HS-5 (cell line): ENCODE data around the gene RALGPS1.

ENCODE experiments used
- DNase-seq: peaks from one replicate; pipeline ENCODE4 v3.0.0-alpha.2; 2012; ENCODE audit warnings: low read depth

Gene RALGPS1

DNA sequence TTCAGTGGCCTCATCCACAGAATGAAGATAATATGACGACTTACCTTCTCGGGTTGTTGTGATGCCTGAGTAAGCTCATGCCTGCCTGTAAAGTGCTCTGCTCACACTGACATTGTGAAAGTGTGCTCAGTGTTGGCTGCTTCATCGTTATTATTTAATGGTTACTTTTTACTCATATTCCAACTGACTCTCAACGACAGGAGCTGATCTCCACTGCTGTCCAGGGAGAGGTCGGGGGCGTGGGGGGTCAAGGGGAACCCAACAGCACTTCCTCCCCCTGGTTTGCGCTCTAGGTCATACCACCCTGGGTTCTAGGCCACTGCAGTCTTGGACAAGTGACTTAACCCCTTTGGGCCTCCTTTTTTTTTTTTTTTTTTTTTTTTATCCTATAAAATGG lies 260.7 kb downstream of the RALGPS1 start:
- DNase-seq, result no peak

DNA sequence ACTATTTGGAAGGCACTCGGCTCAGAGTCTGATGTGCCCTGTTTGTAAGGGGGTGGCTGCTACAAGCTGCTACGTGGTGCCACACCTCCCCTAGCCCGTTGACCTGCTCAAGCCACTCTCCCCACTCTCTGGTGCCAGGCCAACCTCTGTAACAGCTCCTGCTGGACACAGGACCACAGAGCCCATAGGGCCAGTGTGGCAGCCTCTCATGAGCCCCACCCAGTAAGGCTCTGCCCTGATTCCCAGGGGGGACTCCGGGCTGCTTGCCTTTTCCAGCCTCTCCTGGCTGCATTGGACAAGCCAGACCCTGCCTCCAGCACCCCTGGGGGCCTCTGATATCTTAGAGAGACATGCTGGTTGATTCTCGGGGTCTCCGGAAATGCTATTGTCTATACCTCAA lies 261.2 kb downstream of the RALGPS1 start:
- DNase-seq, result no peak

DNA sequence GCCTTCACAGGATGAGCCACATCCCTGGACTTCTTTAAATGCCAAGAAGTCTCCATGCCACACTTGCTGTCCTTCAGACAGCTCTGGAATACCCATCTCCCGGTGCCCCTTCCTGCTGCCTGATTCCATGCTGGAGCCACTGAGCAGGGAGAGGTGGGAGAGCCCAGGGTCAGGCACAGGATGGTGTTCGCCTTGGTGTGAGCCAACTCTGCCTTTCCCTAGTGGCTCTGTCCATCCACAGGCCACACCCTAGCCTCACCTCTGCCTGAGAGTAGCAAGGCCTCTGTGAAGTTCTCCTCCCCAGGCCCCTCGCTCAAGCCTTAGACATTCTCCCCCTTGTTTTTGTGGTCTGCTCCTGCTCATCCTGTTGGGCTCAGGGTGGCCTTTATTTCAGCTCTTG lies 262.0 kb downstream of the RALGPS1 start:
- no peak for DNase-seq

DNA sequence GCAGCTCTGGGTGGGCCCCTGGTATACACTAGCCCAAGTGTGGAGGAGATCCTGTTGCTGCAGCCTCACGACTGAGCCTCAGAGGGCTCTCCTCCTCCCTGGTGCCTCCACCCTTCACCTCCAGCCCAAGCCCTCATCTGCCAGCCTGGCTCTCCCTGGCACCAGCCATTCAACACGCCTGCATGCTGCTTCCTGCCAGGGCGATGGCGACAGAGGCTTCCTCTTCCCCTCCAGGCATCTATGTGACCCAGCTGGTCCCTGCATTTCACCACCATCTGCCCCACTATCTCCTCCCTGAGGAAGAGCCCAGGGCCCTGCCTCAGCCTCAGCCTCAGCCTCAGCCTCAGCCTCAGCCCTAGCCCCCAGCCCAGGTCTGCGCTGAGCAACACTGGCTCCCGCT lies 262.6 kb downstream of the RALGPS1 start:
- no peak for DNase-seq

DNA sequence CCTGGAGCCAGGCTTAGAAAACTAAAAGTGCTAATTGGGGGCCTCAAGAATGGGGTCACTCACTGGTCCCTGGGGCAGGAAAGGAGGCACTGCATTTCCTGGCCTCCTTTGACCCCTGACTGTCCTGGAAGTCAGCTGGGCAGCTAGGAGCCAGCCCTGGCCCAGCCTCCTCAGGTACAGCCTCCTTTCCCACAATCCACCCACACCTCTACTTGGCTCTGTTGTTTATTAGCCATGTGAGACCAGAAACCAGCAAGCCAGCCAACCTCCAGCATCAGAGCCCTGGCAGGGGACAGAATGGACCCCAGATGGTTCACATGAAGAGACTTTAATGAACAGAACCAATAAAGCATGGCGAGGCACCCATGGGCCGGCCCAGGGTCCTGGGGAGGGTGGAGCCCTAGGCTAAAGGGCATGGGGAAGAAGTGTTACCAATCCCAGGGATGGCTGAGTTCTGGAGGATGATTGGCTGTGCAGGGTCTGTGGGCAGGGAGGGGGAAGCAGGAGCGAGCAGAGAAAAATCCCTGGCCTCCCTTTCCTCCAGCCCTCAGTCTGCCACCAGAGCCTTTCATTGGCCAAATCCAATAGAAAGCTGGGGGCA lies 263.2 kb downstream of the RALGPS1 start:
- DNase-seq, result no peak

DNA sequence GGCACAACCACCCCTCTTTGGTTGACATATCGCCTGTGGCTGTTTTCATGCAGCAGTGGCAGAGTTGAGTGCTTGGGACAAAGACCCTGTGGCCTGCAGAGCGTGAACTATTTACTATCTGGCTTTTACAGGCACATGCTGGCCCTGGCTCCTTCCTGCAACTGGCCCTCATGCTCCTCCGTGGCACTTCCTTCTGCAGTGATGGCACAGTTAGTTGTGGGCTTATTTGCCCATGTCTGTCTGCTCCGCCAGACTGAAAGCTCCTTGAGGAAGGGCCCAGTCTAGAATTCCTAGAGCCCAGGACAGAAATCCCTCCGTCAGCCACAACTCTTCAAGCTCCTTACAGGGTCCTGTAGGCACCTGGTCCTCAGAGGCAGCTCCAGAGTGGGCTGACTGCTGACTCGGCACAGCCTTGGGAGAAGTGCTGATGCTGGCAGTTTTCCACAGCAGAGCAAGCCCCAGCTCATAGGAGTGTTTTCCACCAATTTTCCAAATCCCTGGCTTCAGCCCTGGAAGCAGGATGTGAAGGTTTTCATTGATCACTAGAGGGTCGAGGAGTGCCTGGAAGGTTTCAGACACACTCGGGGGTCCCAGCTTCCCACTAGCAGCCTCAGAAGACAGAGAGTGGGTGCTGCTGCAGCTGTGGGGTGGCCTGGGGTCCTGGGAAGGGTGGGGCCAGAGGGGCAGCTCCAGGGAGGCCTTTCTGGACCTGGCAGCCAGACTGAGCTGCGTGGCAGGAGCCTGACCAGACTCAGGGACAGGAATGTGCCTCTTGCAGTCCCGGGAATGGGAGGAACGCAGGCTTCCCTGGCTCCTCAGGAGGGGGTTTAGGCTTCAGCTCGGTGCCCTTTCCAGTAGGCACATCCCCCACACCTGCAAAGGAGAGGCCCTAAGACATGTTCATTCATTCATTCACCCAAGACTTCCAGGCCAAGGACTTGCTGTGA lies 264.4 kb downstream of the RALGPS1 start:
- no peak for DNase-seq

DNA sequence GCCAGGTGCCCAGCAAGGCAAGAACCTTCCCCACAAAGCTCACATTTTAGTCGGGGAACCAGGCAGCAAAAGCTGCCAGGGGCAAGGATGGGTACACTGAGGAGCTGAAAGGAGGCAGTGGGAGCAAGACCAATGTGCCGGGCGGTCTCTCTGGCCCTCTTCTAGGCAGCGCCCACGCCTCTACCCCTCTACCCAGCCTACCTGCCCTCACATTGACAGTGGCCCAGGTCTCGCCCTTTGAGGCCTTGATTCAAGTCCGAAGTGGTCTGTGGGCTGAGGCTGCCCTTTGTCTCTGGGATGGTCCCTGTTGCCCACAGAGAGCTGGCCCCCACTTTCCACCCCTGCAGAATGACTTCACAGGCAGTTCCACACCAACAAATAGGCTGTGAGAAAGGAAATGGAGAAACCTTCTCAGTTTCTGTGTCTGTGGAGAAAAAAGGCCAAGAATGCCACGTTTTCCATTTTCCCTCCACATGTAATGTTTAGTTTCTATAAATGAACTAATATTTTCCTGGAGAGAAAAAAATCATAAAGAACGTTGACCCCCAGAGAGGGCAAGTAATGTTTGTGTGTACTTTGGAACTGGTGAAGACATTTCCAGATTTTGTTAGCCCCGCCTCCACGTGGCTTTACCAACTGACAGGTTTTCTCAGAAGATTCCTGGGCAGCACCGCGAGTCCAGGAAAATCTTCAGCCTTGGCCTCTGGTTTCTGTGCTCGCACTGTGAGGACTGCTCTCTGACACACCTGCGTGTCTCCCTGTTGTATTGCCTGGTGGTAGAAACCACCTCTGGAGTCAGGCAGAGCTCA lies 265.3 kb downstream of the RALGPS1 start:
- DNase-seq, result no peak

DNA sequence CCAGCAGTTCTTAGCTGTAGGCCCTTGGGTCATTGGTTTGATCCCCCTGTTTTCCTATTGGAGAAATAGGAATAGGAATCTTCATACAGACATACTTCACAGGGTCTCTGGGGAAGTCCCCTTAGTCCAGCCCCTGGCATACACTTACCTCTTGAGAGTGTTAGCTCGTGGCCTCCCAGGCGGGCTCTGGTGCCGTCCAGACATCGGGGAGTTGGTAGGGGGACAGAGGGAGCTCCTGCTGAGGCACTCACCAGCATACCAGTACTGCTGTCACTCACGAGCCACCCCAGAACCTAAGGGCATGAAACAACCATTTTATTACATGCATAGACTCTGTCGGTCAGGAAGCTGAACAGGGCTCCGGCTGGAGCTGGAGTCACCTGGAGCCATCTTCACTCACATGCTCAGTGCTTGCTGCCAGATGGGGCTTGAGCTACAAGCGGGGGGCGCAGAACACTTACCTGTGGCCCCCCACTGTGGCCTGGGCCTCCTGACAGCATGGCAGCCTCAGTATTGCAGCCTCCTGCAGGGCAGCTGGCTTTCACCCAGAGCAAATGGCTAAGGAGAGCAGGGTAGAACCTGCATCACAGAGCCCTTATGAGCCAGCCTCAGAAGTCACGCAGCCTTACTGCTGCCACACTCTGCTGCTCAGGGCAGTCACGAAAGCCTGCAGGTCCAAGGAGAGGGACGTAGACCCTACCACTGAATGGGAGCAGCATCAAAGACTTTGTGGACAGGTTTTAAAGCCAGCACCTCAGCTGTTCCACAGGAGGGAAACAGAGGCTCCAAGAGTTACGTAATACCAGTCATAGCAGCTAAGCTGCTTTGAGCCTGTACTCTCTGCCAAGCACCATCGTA lies 266.1 kb downstream of the RALGPS1 start:
- DNase-seq, result no peak

DNA sequence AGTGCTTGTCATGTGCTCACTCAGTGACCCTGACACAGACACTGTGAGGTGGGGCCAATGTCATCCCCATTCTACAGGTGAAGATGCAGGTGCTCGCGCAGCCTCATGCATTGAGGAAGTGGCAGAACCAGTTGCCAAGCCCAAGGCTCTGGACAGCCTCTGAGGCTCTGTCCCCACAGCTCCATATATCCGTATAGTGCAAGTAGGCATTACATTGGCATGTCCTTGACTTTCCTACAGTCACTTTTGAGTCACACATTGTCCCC lies 266.7 kb downstream of the RALGPS1 start:
- no peak for DNase-seq

DNA sequence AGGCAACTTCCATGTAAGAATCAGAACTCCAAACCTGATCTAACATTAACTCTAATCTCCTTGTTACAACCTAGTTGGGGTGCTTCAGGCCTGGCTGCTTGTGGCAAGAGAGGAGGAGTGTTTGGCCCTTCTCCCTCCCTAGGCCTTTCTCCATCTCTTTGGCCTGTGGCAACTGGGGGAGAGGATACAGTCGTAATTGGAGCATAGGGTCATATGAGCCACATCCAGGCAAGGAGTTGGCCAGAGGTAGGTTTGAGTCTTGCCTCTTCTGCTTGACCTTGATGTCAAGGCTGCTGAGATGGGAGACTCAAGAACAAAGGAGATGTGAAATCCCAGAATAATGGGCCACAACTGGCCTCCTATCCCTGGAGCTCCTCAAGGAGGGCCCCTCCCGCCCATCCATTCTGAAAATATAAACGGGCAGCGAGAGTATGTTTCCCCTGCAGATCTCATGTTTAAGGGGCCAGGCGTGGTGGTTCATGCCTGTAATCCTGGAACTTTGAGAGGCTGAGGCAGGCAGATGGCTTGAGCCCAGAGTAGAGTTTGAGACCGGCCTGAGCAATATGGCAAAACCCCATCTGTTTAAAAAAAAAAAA lies 267.1 kb downstream of the RALGPS1 start:
- no peak for DNase-seq

DNA sequence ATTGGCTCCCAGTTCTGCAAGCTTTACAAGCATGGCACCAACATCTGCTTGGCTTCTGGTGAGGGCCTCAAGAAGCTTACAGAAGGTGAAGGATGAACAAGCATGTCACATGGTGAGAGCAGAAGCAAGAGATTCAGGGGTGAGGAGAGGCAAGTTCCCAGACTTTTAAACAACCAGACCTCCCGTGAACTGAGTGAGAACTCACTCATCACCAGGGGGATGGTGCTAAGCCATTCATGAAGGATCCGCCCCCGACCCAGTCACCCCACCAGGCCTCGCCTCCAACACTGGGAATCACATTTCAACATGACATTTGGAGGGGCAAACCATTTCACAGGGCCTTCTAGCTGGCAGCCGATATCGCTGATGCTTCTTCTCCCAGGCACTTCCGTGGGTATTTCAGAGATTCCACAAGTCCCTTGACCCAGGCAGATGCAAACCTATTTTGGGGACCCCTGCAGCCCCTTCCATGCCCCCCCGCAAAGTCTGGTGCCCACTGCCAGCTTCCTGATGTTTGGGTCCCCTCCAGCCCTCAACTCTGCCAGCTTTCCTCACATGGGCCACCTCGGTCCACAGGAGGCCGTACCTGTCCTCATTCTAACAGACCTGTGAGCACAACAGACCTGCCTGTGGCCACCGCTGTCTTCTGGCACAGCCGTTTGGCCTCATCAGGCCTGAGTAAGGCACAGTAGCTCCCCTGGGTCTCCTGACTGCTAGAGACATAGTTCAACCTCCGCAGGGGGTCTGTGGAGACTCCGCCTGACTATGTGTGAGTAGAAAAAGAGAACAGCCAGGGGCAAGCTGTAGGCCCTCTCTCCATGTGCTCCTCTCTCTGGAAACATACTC lies 268.5 kb downstream of the RALGPS1 start:
- DNase-seq, result no peak

DNA sequence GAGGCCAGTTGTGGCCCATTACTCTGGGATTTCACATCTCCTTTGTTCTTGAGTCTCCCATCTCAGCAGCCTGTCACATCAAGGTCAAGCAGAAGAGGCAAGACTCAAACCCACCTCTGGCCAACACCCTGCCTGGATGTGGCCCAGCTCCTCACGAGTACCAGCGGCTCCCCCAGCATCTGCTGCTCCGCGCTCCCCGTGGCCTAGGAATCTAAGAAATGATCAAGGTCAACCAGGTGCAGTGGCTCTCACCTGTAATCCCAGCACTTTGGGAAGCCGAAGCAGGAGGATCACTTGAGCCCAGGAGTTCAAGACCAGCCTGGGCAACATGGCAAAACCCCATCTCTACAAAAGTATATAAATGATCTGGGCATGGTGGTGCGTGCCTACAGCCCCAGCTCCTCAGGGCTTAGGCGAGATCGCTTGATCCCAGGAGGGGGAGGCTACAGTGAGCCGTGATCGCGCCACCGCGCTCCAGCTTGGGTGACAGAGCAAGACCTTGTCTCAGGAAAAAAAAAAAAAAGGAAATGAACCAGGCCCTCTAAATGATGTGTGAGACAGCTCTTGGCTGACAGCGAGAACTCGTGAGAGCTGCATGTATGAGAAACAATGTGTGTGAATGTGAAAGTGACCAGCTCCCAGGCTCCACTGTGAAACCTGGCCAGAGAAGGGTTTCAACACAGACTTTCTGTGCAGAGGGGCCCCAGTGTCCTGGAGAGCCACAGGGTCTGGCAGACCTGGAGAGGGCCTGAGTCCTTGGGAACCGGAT lies 269.4 kb downstream of the RALGPS1 start:
- DNase-seq, result no peak

DNA sequence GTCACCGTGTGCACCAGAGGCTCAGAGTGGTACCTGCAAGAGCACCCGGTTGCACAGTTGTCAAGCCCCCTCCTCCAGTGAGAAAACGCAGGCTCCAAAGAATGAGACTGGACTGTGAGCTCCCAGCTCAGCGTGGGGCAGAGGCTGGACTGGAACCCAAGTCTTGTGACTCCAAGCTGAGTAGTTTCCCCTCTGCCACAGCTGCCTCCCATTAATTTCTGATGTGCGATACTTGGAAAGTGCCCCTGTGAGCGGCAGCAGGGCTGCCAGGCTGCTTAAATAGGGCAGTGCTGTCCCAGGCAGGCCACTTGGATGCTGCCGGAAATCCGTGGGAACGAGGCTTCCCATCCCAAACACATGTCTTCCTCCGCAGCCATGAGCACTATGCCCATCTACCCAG lies 270.1 kb downstream of the RALGPS1 start:
- no peak for DNase-seq

DNA sequence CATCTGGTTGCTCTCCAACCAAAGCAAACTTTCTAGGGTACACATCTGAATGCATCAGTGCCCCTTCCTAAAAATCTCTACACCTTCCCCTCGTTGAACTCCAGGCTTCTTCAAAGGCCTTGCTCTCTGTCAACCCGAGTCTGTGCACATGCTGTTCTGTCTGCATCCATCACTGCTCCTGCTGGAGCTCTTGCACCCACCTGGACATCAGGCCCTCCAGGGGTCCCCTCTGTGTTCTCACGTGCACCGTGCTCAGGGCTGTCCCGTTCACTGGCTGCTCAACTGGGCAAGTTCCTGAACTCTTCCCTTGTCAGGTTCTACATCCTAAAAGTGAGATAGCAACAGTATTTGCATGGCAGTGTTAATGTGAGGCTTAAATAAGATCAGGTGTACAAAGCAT lies 270.6 kb downstream of the RALGPS1 start:
- no peak for DNase-seq

DNA sequence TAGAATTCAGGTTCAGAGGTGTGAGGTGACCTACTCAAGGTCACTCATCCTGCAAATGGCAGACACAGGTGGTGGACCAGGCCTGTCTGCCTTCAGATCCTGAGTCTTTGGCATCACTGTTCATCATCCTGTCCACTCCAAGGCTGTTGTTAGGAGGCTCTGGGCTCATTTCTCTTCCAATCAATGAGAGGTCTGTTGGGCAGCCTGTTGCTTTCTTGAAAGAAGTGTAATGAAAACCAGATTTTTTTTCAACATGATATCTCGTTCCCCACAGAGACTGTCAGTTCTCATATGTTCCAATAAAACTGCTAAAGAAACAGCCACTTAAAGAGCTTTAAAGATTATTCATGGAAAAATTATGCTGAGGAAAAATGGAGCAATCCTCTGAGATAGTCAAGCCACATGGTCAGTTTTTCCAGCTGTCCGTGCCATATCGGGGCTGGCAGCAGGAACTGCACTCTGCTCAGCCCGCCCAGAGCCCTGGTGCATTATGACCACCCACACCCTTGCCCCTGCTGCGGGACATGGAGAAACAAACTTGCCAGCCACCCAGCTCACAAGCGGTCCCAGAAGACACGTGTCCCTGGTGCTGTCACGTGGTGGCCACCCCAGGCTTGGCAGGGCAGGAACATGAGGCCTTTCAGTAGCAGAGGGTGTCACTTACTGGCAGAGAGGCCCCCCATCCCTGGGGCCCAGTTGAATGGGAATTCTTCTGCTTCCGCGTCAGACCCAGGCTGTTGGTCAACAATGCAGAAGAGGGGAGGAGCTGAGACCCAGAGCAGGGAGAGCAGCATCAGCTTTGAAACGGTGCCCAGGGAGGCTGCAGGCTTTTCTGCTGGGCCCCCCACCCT lies 271.6 kb downstream of the RALGPS1 start:
- DNase-seq, result peak; percentile 81

DNA sequence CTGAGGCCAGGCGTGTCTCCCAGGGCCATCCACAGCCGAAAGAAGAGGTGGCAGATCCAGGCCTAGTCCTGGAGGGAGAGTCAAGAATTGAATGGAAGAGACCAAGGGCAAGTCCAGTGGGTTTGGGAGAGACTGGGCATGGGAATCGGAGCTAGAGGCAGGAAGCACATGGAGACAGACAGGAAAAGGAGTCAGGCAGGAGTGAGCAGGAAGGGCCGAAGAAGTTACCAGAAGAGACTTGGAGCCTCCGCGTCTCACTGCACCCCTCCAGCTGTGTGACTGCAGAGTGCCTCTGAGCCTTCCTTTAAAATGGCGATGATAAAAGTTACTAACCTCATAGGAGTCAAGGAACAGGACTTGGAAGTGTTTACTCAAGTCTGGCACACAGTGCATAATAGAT lies 272.2 kb downstream of the RALGPS1 start:
- DNase-seq, result no peak

DNA sequence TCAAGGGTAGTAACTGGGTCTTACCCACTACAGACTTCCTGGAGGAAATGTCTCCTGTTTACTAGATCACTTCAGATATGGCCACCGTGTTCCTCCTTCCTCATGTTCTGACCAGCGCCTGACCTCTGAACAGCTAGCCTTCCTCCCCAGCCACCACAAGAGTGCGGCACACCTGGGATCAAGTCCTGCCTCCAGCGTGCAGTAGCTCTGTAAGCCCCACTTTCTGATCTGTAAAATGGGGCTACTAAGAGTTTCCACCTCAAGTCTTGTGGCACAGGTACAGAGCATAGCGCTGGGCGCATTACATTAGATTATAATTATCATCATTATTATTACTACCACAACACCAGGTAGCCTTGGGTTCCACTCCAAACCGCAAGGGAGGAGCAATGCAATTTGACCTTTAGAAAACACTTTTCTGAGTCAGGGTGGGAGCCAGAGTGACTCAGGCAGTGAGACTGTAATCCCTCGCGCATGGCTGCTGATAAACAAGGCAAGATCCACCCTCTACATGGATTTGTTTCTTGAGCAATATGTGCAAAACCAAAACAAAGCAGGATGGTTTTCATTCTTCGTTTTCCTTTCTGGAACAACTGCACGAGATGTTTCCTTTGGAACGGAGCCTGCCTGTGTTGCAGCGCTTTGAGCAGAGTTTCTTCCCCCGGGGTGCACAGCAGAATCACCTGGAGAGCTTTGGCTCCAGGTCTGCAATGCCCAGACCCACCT lies 272.8 kb downstream of the RALGPS1 start:
- DNase-seq, result peak; percentile 94

DNA sequence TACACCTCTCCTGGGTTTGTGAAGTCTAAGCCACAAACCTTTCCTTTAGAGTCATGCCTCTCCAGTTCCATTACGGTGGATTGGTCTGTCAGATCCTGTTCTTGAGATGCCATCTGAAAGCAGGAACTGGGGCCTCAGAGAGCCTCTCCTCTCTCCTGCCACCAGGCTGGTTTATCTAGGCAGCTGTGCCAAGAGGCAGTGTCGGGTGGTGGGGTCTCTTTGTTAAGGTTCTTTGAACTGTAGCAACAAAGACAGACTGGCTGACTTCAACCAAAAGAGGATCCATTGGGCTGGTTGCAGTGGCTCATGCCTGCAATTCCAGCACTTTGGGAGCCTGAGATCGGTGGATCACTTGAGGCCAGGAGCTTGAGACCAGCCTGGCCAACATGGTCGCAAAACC lies 273.8 kb downstream of the RALGPS1 start:
- no peak for DNase-seq
